ENCODE results near the gene TMED5.
"Not testable (repeated sequence)": the region's sequence is repeated elsewhere in the genome, so short reads cannot be mapped to it uniquely, and the experiment has no call there.

The TMED5 gene

GRCh38 chr1:93171549-93172034 is 8.6 kb downstream of the TMED5 start:
- peaks cover 12% of the 10 kb centered on the region for H3K79me2 ChIP-seq (ENCODE audit: control insufficient read depth, insufficient read depth, low read length)
- no peak overlapping the region for H2BK15ac ChIP-seq (replicated peaks; ENCODE audit: low read depth)
- H3K56ac ChIP-seq (ENCODE audit: low read length), result no peak overlapping the region
- no peak overlapping the region for H3K4me2 ChIP-seq (ENCODE audit: low read length)
- no peak overlapping the region for H2BK120ac ChIP-seq (ENCODE audit: low read depth, low read length)
- DNase-seq, result no peak
- H3K36me3 ChIP-seq (ENCODE audit: control insufficient read depth, insufficient read depth, low read length), result no peaks in the 10 kb centered on the region
- H3K23ac ChIP-seq (ENCODE audit: low read length), result no peak overlapping the region
- H2AK5ac ChIP-seq (ENCODE audit: low read length), result no peak overlapping the region
- peaks cover 2% of the 10 kb centered on the region for H3K79me1 ChIP-seq (ENCODE audit: low read length)
- no peak overlapping the region for H3K18ac ChIP-seq (ENCODE audit: low read length)
- WGBS (ENCODE audit: extremely low coverage, insufficient coverage, low lambda C conversion rate), result no CpG with 5 or more reads among the region's 1 CpG
- H3K4me3 ChIP-seq (ENCODE audit: low read length), result no peak overlapping the region
- H4K8ac ChIP-seq (ENCODE audit: low read depth, low read length), result no peak overlapping the region
- H2BK5ac ChIP-seq (ENCODE audit: low read length), result no peak overlapping the region
- H3K27ac ChIP-seq (ENCODE audit: low read depth, low read length), result no peak overlapping the region
- H3K4ac ChIP-seq (ENCODE audit: low read depth, low read length), result no peak overlapping the region
- H3K27me3 ChIP-seq (ENCODE audit: insufficient read depth, low read length, poor library complexity), result no peaks in the 10 kb centered on the region
- H4K5ac ChIP-seq (ENCODE audit: low read length), result no peak overlapping the region
- H3K4me1 ChIP-seq (ENCODE audit: control insufficient read depth, low read depth, low read length), result no peaks in the 10 kb centered on the region
- no peak overlapping the region for H3K9ac ChIP-seq (ENCODE audit: low read length)

GRCh38 chr1:93170141-93170678 is 10.0 kb downstream of the TMED5 start:
- H2BK15ac ChIP-seq (replicated peaks; ENCODE audit: low read depth); H3K36me3 ChIP-seq (ENCODE audit: control insufficient read depth, insufficient read depth, low read length); H3K9ac ChIP-seq (ENCODE audit: low read length); H3K56ac ChIP-seq (ENCODE audit: low read length); H2BK5ac ChIP-seq (ENCODE audit: low read length); H3K4me2 ChIP-seq (ENCODE audit: low read length); H3K4me1 ChIP-seq (ENCODE audit: control insufficient read depth, low read depth, low read length); H4K5ac ChIP-seq (ENCODE audit: low read length); H3K18ac ChIP-seq (ENCODE audit: low read length); DNase-seq; H3K4ac ChIP-seq (ENCODE audit: low read depth, low read length); H3K27ac ChIP-seq (ENCODE audit: low read depth, low read length); H4K8ac ChIP-seq (ENCODE audit: low read depth, low read length); H2AK5ac ChIP-seq (ENCODE audit: low read length); H3K27me3 ChIP-seq (ENCODE audit: insufficient read depth, low read length, poor library complexity); H3K4me3 ChIP-seq (ENCODE audit: low read length); H3K79me2 ChIP-seq (ENCODE audit: control insufficient read depth, insufficient read depth, low read length); H2BK120ac ChIP-seq (ENCODE audit: low read depth, low read length); H3K23ac ChIP-seq (ENCODE audit: low read length); H3K79me1 ChIP-seq (ENCODE audit: low read length): not testable (repeated sequence)
- no CpG with 5 or more reads among the region's 36 CpGs for WGBS (ENCODE audit: extremely low coverage, insufficient coverage, low lambda C conversion rate)

GRCh38 chr1:93167006-93167405 is 13.2 kb downstream of the TMED5 start:
- Histone ChIP-seq H3K79me1 (ENCODE audit: low read length) (peaks cover 4% of the 10 kb centered on the region), H2BK5ac (ENCODE audit: low read length) (no peak overlapping the region), H3K4ac (ENCODE audit: low read depth, low read length) (no peak overlapping the region), H3K4me3 (ENCODE audit: low read length) (no peak overlapping the region), H4K5ac (ENCODE audit: low read length) (no peak overlapping the region), H3K4me2 (ENCODE audit: low read length) (no peak overlapping the region), H3K27ac (ENCODE audit: low read depth, low read length) (no peak overlapping the region), H2AK5ac (ENCODE audit: low read length) (no peak overlapping the region), H3K27me3 (ENCODE audit: insufficient read depth, low read length, poor library complexity) (no peaks in the 10 kb centered on the region), H3K56ac (ENCODE audit: low read length) (no peak overlapping the region), H3K36me3 (ENCODE audit: control insufficient read depth, insufficient read depth, low read length) (no peaks in the 10 kb centered on the region), H3K79me2 (ENCODE audit: control insufficient read depth, insufficient read depth, low read length) (peaks cover 6% of the 10 kb centered on the region), H3K18ac (ENCODE audit: low read length) (no peak overlapping the region), H2BK15ac (replicated peaks; ENCODE audit: low read depth) (no peak overlapping the region), H3K23ac (ENCODE audit: low read length) (no peak overlapping the region), H2BK120ac (ENCODE audit: low read depth, low read length) (no peak overlapping the region), H3K9ac (ENCODE audit: low read length) (no peak overlapping the region), H3K4me1 (ENCODE audit: control insufficient read depth, low read depth, low read length) (no peaks in the 10 kb centered on the region), H4K8ac (ENCODE audit: low read depth, low read length) (no peak overlapping the region)
- no peak for DNase-seq

GRCh38 chr1:93165895-93166294 is 14.3 kb downstream of the TMED5 start:
- not testable (repeated sequence) for H3K27ac ChIP-seq (ENCODE audit: low read depth, low read length); H2BK5ac ChIP-seq (ENCODE audit: low read length); H2BK120ac ChIP-seq (ENCODE audit: low read depth, low read length); H3K18ac ChIP-seq (ENCODE audit: low read length); H3K4me3 ChIP-seq (ENCODE audit: low read length); H4K8ac ChIP-seq (ENCODE audit: low read depth, low read length); H4K5ac ChIP-seq (ENCODE audit: low read length); H3K56ac ChIP-seq (ENCODE audit: low read length); H3K4me1 ChIP-seq (ENCODE audit: control insufficient read depth, low read depth, low read length); H3K23ac ChIP-seq (ENCODE audit: low read length); H3K4ac ChIP-seq (ENCODE audit: low read depth, low read length); H3K79me2 ChIP-seq (ENCODE audit: control insufficient read depth, insufficient read depth, low read length); H3K36me3 ChIP-seq (ENCODE audit: control insufficient read depth, insufficient read depth, low read length); H3K4me2 ChIP-seq (ENCODE audit: low read length); DNase-seq; H3K79me1 ChIP-seq (ENCODE audit: low read length); H2AK5ac ChIP-seq (ENCODE audit: low read length); H3K27me3 ChIP-seq (ENCODE audit: insufficient read depth, low read length, poor library complexity); H2BK15ac ChIP-seq (replicated peaks; ENCODE audit: low read depth); H3K9ac ChIP-seq (ENCODE audit: low read length)
- no CpG with 5 or more reads among the region's 1 CpG for WGBS (ENCODE audit: extremely low coverage, insufficient coverage, low lambda C conversion rate)

- Histone ChIP-seq H3K9ac (ENCODE audit: low read length) (no peak overlapping the region), H3K18ac (ENCODE audit: low read length) (no peak overlapping the region), H3K36me3 (ENCODE audit: control insufficient read depth, insufficient read depth, low read length) (no peaks in the 10 kb centered on the region), H2AK5ac (ENCODE audit: low read length) (no peak overlapping the region), H3K27me3 (ENCODE audit: insufficient read depth, low read length, poor library complexity) (no peaks in the 10 kb centered on the region), H3K23ac (ENCODE audit: low read length) (no peak overlapping the region), H3K4me2 (ENCODE audit: low read length) (no peak overlapping the region), H3K79me1 (ENCODE audit: low read length) (peaks cover 7% of the 10 kb centered on the region), H2BK15ac (replicated peaks; ENCODE audit: low read depth) (no peak overlapping the region), H2BK5ac (ENCODE audit: low read length) (no peak overlapping the region), H2BK120ac (ENCODE audit: low read depth, low read length) (no peak overlapping the region), H3K4me1 (ENCODE audit: control insufficient read depth, low read depth, low read length) (no peaks in the 10 kb centered on the region), H4K8ac (ENCODE audit: low read depth, low read length) (no peak overlapping the region), H3K56ac (ENCODE audit: low read length) (no peak overlapping the region), H4K5ac (ENCODE audit: low read length) (no peak overlapping the region), H3K79me2 (ENCODE audit: control insufficient read depth, insufficient read depth, low read length) (peaks cover 4% of the 10 kb centered on the region), H3K4me3 (ENCODE audit: low read length) (no peak overlapping the region), H3K4ac (ENCODE audit: low read depth, low read length) (no peak overlapping the region), H3K27ac (ENCODE audit: low read depth, low read length) (no peak overlapping the region)
- WGBS (ENCODE audit: extremely low coverage, insufficient coverage, low lambda C conversion rate), result no CpG with 5 or more reads among the region's 2 CpGs
- DNase-seq, result no peak
Measured at GRCh38 chr1:93164816-93165215, 15.4 kb downstream of the TMED5 start.

GRCh38 chr1:93163314-93163713 is 16.9 kb downstream of the TMED5 start:
- not testable (repeated sequence) for H3K79me2 ChIP-seq (ENCODE audit: control insufficient read depth, insufficient read depth, low read length); H3K18ac ChIP-seq (ENCODE audit: low read length); H3K9ac ChIP-seq (ENCODE audit: low read length); DNase-seq; H2BK15ac ChIP-seq (replicated peaks; ENCODE audit: low read depth); H3K27me3 ChIP-seq (ENCODE audit: insufficient read depth, low read length, poor library complexity); H3K23ac ChIP-seq (ENCODE audit: low read length); H4K8ac ChIP-seq (ENCODE audit: low read depth, low read length); H3K79me1 ChIP-seq (ENCODE audit: low read length); H2AK5ac ChIP-seq (ENCODE audit: low read length); H3K27ac ChIP-seq (ENCODE audit: low read depth, low read length); H4K5ac ChIP-seq (ENCODE audit: low read length); H3K4ac ChIP-seq (ENCODE audit: low read depth, low read length); H3K36me3 ChIP-seq (ENCODE audit: control insufficient read depth, insufficient read depth, low read length); H3K4me2 ChIP-seq (ENCODE audit: low read length); H3K56ac ChIP-seq (ENCODE audit: low read length); H2BK5ac ChIP-seq (ENCODE audit: low read length); H3K4me3 ChIP-seq (ENCODE audit: low read length); H2BK120ac ChIP-seq (ENCODE audit: low read depth, low read length); H3K4me1 ChIP-seq (ENCODE audit: control insufficient read depth, low read depth, low read length)
- no CpG with 5 or more reads among the region's 8 CpGs for WGBS (ENCODE audit: extremely low coverage, insufficient coverage, low lambda C conversion rate)
